ENCODE measurements around the gene SPOCK1.

GRCh38 chr5:137332296-137332695 is 166.8 kb downstream of the SPOCK1 start:
- no peak for TF ChIP-seq POLR2A (IDR thresholded peaks at IDR 0.05)
- TF ChIP-seq CTCF (IDR thresholded peaks at IDR 0.05): no peak

Measured in Peyer's patch (tissue), 4 donors.